Tongue (tissue), 2 donors: ENCODE measurements around the gene ITGB7. TPM values are rescaled to one million over a fixed set of nuclear protein-coding genes. Genes with fewer than 3 reads are reported as not detected.
"Not testable (repeated sequence)": the region's sequence is repeated elsewhere in the genome, so short reads cannot be mapped to it uniquely, and the experiment has no call there.

ENCODE experiments used
- DNase-seq: peaks from one replicate; pipeline ENCODE4 v3.0.0-alpha.2; 2015
- total RNA-seq: library from RNA; depleted of rRNA; stranded (reverse); fragments of >200 nt; gene quantifications from one replicate; pipeline ENCODE4 v1.2.3, GENCODE V29; 2014

Gene ITGB7
- total RNA-seq, 1 donor from 2014 or later, result 1.2 TPM

DNA sequence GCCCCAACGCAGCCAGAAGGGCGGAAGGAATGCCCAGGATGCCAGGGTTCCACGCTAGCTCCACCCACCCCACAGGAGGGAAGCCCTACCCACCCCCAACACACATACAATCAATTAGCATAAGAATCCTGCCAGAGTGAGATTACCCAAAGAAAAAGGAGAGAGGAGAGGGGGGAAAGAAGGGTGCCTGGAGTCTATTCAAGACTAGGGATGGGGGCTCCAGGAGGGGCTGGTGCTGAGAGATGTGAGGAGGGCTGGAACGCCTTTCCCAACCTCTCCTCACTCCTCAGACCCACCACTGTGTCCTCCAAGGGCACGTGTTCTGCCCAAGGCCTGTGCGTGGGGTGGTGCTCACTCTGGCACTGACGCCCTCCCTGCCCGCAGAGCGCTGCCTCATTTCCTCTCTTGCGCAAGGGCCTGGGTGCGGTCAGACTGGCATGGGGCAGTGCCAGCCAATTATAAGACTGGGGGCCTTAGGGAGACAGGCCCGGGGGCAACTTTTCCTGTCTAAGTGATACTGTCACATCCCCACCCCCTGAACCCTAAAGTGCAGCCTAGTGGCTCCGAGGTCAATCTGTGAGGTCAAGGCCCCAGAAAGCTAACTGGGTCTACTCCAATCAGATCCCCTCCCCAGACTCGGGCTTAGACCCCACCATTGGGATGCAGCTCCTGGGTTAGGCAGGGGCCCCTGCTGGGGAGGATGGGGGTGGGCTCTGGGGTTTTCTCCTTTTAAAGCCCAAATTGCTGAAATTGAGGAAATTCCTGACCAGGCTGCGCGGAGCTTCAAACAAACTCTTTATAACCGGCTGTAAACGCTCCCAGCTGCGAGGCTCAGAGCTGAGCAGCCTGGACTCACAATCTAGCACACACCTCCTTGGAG, 10.2 kb upstream of the ITGB7 start:
- DNase-seq, result peak; percentile 15

DNA sequence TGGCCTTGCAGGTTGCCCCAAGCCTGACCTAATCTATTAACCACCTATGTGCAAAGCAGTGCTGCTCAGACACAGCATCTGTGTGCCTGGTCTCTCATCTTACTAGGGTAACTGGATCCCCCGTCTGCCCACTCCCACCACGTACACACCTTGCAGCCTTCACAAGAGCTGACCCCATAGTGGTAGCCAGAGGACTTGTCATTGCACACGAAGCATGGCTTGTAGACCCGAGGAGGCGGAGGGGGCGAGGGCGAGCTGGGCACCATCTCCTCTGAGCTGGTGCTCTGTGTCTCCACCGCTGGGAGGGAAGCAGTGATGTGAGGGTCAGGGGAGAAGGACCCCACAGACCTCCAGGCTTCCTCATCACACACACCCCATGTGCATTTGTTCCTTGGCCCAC, 8.4 kb upstream of the ITGB7 start:
- no peak for DNase-seq

DNA sequence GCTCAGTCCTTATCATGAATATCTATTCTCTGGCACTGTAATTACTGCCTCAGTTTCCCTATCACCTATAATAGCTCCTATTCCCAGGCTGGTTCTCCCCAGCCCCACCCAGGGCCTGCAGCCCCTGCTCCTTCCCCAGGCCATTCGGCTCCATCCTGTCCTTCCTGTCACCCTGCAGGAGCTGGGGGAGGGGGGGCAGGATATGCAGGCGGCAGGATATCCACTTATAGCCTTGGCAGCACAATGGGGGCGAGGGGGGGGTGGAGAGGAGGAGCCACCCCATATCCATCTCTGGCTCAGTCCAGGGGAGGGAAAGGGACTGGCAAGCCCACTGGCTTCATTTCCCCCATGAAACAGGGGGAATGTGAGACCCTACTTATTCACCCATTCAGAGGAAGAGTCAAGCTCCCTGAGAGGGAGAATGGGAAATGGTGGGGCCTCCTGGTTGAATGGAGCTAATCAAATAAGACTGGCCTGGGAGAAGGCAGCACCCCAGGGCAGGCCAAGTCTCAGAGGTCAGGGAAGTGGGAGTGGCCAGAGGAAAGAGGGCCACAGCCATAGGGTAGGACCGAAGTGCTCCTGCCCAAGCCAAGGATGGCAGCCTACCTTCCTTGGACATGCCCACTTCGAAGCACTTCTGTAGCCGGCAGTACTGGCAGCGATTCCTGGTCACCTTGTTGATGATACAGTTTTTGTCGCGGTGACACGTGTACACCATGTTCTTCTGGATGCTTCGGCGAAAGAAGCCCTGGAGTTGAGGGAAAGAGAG, 7.8 kb upstream of the ITGB7 start:
- DNase-seq, result no peak

DNA sequence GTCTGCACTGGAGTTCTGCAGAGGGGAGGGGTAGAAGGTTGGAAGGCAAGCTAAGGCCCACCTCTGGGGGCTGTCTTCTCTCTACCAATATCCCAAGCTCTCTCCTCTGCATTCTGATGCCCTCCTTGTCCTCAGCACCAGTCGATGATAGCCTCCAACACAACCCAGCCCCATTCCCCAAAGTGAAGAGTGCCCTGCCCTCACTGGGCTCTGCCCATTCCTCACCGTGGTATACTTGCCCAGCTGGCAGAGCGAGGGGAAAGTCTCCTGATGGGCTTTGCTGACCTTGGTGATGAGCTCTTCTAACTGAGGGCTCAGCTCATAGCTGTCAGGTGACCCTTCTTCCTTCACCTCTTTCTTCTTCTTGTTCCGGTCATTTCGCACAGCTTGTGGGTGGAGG, 7.2 kb upstream of the ITGB7 start:
- DNase-seq, result no peak

DNA sequence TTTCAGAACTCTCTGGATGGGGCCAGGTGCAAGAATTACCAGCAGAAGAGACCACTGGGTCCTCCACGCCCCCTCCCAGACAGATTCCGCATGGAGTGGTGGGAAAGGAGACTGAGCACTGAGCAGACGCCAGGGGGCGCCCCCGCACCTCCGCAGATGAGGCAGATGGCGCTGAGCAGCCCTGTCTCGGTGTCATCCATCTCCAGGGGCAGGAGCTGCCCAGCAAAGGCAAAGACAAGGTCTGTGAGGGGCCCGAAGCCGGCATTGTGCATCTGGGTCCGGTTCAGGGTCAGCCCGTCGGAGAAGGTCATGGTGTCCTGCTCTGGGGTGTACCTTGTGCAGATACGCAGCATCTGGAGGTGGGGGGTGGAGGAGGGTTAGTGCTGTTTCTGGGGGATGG, 6.3 kb upstream of the ITGB7 start:
- peak; percentile 91 for DNase-seq

DNA sequence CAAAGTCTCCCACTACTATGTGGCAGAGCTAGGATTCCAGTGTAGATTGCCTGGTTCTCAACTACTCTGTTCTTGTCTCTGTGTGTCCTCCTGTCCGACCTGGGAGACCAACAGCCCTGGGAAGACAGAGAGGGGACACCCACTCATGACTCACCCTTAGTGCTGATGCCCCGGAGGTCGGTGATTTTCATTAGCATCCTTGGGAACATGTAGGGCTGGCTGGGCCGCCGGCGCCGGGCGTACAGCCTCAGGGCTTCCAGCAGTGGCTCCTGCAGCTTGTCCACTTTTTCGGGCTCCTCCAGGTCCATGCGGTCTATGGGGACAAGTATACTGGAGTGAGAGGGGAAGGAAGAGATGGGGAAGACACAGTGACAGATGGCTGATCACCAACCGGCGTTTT, 5.9 kb upstream of the ITGB7 start:
- no peak for DNase-seq

DNA sequence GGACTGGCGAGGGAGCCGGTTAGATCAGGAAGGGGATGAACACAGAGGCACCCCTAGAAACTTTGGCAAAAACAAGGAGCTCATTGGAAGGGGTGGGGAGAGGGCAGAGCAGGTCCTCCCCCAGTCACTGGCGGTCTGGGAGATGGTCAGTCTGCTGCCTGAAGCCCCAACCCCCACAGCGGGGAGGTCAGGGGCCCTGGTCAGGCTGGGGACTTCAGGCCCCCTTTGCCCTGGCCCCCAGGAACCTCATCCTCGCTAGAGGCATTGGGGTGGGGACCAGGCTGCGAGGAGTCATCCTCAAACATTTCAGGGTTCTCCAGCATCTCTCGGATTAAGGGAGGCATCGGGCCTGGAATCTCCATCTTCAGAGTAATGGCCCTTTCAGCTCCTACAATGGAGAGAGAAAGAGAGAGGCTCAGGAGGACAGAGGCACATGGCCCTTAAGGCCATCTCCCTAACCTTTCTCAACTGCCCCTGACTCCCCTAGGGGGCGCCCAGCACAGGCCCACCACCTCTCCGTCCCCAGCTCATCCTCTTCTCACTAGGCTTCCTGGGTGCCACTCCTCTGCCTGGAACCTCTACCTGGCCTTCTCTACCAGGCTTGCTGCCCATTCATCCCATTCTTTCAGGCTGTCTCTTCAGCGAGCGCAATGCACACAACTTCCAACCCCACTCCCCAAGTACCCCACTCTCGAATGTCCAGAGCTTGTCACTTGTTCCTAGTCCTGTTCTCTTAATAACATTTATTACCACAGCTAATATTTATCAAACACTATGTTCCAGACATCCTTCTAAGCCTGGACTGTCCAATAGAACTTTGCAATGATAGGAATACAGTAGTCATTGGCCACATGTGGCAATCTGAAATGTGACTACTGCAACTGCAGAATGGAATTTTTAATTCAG, 4.7 kb upstream of the ITGB7 start:
- no peak for DNase-seq

DNA sequence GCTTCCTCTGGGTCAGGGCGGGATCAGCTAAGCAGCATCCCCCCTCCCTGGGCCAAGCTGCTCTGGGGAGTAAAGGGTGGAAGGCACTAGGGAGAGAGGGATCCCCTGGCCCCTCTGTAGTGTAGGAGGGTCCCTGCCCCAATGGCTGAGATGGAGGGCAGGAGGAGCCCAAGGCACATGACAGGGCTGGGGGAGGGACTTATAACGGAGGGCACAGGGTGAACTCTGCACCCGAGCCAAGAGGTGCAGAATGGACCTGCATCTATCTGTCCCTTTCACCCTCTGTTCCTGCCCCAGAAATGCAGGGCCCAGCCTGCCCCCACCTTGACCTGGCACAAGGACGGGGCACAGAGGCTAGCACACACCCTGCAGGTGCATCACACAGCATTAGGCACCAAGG, 3.8 kb upstream of the ITGB7 start:
- no peak for DNase-seq

DNA sequence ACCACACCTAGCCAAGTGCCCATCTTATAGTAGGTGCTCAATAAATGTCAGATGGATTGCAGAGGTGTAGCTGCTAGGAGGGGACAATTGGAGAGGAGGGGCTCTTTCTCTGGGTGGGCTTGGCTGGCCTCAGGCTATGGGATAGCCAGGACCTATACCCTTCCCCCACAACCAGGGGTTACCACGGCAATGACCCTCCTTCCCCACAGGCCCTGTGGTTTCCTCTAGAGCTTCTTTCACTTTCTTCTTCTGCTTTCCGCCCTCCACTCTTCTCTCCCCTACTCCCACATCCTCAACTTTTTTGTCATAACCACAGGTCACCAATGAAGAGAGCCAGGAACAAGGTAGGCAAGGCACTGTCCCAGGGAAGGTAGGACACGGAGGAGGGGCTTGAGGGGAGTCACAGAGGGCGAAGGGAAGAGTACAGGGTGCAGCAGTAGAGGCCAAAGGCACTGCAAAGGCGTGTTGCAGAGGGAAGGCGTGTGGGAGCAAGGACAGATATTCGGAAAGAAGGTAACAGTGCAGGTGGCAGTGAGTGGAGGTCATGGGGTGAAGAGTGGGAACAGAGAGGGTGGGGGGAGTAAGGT, 1.9 kb upstream of the ITGB7 start:
- no peak for DNase-seq

DNA sequence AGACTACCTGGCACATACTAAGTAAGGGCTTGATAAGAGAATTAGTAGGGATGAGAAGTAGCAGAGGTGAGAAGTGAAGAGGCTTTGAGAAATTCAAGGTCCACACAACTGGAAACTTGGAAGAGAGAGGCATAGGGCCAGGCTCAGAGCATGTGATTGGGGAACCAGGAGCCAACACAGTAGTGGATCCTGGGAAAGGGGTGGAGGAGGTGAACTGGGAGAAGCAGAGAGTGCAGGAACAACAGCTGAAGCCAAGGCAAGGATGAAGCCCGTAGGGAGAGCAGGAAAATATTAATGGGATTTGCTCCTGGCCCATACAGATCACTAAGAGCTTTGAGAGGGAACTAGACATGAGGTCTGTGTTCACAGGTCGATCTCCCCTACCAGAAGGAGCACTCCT, 1.4 kb upstream of the ITGB7 start:
- no peak for DNase-seq

DNA sequence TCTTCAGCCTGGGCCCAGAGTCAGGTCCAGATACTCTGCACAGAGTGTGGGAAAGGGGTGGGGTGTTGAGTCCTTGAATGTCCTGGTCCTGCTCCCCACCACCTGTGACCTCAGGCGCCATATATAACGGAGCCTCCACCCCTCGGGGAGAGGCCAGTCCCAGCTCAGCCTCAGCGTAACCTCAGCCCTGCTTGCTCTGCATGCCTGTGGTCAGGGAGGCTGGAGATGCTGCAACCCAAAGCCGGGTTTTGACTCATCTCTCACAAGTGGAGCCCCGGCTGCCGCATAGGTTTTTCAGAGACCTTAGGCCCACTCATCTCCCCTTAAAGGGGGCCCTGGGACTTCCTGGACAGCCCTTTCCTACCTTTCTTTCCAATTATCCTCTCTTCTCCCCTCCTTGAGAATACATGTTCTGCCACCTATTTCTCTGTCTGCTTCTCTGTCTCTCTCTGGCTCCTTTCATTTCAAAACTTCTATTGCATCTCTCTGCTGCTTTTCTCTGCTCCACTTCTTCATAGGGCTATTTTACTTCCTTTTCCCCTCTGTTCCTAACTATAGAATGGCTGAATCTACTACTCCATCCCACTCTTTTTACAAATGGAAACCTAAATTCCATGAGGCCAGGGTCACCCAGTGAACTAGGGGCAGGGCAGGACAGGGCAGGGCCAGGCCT, 1.2 kb downstream of the ITGB7 start:
- DNase-seq, result no peak

DNA sequence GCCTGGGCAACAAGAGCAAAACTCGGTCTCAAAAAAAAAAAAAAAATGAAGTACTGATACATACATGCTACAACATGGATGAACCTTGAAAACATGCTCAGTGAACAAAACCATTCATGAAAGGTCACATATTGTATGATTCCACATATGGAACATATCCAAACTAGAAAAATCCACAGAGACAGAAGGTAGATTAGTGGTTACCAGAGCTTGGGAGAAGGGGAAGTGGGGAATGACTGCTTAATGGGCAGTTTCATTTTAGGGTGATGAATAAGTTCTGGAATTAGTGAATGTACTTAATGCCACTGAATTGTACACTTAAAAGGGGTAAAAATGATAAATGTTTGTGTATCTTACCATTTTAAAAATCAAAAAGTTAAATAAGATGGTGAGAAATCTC, 2.7 kb downstream of the ITGB7 start:
- DNase-seq, result no peak

DNA sequence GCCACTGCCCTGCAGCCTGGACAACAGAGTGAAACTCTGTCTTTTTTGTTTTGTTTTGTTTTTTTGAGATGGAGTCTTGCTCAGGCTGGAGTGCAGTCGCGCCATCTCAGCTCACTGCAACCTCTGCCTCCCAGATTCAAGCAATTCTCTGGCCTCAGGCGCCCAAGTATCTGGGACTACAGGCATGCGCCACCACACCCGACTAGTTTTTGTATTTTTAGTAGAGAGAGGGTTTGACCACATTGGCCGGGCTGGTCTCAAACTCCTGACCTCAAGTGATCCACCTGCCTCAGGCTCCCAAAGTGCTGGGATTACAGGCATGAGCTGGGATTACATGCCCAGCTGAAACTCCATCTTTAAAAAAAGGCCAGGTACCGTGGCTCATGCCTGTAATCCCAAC, 4.7 kb downstream of the ITGB7 start:
- DNase-seq, result not testable (repeated sequence)

DNA sequence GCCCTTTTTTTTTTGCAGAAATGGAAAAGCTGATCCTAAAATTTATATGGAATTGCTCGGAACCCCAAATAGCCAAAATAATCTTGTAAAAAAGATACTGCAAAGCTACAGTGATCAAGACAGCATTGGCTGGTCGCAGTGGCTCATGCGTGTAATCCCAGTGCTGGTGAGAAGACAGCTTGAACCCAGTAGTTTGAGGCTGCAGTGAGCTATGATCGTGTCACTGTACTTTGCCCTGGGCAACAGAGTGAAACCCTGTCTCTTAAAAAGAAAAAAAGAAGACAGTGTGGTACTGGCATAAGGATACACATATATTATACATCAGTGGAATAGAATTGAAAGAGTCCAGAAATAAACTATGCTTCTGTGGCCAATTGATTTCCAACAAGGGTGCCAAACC, 5.4 kb downstream of the ITGB7 start:
- no peak for DNase-seq

DNA sequence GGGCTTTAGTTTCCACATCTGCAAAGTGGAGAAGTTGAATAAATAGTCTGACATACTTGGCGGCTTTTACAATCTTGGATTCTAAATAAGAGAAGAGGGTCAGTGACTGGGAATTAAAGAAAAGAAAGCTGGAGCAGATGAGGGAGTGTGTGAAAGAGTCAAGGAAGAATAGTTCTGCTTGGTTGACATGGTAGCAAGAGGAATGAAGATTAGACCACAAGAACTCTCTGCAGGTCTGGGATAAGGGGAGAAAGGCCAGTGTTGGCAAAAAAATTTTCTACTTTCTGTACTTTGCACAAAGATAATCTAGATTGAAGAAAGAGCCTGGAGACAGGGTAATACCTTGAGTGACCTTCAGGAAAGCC, 5.9 kb downstream of the ITGB7 start:
- DNase-seq, result no peak

DNA sequence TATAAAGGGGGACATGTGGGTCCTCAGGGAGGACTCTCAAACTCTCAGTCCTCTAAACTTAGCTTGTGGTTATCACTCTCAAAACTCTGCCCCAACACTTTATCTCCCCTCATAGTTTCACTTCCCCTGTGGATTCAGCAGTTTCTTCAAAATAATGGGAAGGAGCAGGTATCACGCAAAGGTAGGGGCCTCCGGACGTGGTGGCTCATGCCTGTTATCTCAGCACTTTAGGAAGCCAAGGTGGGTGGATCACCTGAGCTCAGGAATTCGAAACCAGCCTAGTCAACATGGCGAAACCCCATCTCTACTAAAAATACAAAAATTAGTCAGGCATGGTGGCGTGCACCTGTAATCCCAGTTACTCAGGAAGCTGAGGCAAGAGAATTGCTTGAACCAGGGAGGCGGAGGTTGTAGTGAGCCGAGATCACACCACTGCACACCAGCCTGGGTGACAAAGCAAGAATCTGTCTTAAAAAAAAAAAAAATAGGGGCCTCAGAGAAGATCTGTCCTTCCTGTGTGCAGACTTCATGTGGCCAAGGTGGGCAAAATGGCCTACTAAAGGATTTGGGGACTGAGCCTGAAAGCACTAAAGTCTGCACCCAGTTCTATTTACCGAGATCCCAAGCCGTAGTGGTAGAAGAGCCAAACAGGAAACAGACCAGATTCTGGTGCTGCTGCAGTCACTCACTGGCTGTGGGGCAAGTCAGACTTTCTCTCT, 6.4 kb downstream of the ITGB7 start:
- no peak for DNase-seq

DNA sequence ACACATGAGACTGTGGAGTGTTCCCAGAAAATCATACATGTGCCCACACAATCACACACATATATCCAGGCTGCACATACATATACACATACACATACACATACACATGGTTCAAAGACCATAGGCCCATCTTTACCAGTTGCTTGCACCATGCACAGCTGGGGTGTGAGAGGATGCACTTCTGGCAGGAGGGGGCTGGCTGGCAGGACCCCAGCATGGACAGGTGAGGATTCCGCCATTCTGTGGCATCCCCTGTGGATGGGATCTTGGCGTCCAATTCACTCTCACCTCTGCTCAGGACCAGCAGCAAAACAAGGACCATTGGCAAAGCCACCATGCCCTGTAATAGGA, 7.0 kb downstream of the ITGB7 start:
- no peak for DNase-seq

DNA sequence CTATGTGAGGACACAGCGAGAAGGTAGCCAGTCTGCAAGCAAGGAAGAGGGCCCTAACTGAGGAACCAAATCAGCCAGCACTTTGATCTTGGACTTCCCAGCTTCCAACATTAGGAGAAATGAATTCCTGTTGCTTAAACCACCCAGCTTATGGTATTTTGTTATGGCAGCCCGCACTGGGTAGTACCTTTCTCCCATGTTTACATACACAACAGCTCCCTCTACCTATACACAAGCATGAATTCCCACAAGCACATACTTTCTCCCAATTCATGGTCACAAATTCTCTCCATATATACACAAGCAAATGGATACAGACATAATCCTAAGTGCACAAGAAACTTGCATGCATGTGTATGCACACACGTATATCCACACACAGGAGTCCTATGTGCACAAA, 7.4 kb downstream of the ITGB7 start:
- no peak for DNase-seq

DNA sequence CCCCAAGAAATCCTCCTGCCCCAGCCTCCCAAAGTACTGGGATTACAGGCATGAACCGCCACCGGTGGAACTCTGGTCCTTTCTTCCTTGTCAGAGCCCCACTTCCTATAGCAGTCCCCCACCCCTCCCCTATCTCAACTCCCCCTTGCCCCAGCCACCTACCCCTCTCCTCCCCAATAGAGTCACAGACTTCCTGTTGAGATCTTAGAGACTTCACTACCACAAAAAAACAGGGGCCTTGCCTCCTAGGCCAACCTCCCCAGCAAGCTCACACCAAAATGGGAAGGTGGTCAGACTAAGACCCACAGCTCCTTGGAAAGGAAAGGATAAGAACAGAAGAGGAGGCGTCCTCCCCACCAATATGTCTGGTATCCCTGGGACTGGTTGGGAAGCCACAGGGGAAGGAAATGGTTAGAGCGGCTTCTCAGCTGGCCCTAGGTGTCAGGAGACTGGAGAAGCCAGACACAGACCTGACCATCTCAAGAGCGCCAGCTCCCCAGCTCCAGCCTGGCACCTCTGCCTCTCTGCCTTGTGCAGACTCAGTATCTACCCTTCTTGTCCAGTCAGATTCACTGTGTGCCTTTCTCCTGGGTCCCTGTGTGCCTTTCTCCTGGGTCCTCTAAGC, 8.5 kb downstream of the ITGB7 start:
- DNase-seq, result no peak

DNA sequence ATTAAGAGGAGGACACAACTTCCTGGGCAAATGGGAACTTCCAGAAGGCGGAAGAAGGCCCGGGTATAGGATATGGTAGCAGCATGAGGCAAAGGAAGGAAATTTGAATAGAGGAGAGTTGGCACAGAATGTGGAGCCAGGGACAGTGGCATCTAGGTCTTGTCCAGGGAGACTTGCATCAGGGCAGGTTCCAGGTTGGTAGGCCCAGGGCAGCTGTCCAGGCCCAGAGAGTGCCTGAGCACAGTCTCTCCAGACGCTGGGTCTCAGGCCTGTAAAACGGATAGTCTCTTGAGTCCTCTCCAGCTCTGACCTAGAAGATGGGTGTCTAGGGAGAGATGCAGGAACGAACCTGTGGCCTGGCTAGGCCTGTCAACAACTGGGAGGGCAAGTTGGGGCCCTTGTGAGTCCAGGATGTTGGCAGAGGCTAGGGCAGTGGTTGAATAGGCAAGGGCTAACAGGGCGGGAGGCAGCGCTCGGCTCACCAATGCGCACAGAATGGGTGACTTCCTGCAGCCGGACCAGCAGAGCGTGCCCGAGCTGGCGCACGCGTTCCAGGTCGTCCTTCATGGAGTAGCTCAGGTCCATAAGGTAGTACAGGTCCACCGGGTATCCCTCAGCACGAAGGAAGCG, 9.9 kb downstream of the ITGB7 start:
- no peak for DNase-seq
